ENCODE data around the gene ABHD14A. TPM values are rescaled to one million over a fixed set of nuclear protein-coding genes. Genes with fewer than 3 reads are reported as not detected.
A peak's percentile ranks its signal among the peaks of the same experiment; 100 is the strongest.

ABHD14A gene
- total RNA-seq, 2 donors from 2014 or later = 55.3 to 58.5 TPM

DNA sequence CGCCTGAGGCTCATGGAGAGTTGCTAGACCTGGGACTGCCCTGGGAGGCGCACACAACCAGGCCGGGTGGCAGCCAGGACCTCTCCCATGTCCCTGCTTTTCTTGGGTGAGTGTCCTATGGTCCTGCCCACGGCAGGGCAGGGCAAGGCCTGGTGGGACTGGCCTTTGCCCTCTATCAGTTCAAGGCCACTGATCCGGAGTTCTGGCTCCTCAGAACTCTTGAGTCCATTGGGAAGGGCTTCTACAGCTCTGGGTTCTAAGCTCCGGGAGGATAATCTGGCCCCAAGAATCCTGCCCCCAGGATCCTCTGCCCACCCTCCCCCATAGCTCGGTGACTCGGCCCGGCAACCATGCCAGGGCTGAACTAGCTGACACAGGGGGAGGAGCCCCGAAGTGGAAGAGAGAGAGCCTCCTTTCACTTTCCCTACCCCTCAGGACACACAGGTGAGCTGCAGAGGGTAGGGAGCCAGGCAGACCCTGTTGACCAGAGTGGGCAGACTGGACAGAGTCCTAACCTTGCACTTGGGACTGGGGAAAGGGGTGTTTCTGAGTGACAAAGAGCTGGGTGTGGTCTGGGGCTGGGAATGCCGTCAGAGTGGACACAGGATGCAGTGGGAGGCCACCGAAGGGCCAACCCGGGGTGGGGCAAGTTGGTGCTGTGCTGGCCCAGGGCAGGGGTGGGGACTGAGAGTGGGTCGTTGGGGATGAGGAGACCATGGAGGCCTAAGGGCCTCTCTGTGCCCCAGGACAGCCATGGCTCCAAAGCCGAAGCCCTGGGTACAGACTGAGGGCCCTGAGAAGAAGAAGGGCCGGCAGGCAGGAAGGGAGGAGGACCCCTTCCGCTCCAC is 32.0 kb upstream of the ABHD14A start:
- no peaks in the 10 kb centered on the region for H3K27me3 ChIP-seq (replicated peaks; ENCODE audit: insufficient read depth)
- H3K9me3 ChIP-seq = no peaks in the 10 kb centered on the region
- H3K27ac ChIP-seq = peak overlapping the region; percentile 80 to 87
- H3K4me1 ChIP-seq (replicated peaks) = peaks cover 9% of the 10 kb centered on the region
- peak; percentile 31 for DNase-seq (ENCODE audit: low spot score)
- intact Hi-C loops (cut with DNase I) = loop anchor here (2.0 to 5.0 kb wide), 3 partner anchors 32 to 209 kb away; partner anchors contain the start of genes ABHD14A, ABHD14B, DUSP7 and POC1A
- TF ChIP-seq POLR2A (IDR thresholded peaks at IDR 0.05) (no peak), POLR2AphosphoS5 (IDR thresholded peaks at IDR 0.05) (no peak)
- TF ChIP-seq, protein P1, sequence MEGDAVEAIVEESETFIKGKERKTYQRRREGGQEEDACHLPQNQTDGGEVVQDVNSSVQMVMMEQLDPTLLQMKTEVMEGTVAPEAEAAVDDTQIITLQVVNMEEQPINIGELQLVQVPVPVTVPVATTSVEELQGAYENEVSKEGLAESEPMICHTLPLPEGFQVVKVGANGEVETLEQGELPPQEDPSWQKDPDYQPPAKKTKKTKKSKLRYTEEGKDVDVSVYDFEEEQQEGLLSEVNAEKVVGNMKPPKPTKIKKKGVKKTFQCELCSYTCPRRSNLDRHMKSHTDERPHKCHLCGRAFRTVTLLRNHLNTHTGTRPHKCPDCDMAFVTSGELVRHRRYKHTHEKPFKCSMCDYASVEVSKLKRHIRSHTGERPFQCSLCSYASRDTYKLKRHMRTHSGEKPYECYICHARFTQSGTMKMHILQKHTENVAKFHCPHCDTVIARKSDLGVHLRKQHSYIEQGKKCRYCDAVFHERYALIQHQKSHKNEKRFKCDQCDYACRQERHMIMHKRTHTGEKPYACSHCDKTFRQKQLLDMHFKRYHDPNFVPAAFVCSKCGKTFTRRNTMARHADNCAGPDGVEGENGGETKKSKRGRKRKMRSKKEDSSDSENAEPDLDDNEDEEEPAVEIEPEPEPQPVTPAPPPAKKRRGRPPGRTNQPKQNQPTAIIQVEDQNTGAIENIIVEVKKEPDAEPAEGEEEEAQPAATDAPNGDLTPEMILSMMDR (IDR thresholded peaks at IDR 0.05) = no peak
- H3K36me3 ChIP-seq = peaks cover 0 to 6% of the 10 kb centered on the region in 2 donors
- 33% methylated on average over 15 of the region's 17 CpGs for WGBS
- peak overlapping the region; percentile 29 to 37 for H3K4me3 ChIP-seq

DNA sequence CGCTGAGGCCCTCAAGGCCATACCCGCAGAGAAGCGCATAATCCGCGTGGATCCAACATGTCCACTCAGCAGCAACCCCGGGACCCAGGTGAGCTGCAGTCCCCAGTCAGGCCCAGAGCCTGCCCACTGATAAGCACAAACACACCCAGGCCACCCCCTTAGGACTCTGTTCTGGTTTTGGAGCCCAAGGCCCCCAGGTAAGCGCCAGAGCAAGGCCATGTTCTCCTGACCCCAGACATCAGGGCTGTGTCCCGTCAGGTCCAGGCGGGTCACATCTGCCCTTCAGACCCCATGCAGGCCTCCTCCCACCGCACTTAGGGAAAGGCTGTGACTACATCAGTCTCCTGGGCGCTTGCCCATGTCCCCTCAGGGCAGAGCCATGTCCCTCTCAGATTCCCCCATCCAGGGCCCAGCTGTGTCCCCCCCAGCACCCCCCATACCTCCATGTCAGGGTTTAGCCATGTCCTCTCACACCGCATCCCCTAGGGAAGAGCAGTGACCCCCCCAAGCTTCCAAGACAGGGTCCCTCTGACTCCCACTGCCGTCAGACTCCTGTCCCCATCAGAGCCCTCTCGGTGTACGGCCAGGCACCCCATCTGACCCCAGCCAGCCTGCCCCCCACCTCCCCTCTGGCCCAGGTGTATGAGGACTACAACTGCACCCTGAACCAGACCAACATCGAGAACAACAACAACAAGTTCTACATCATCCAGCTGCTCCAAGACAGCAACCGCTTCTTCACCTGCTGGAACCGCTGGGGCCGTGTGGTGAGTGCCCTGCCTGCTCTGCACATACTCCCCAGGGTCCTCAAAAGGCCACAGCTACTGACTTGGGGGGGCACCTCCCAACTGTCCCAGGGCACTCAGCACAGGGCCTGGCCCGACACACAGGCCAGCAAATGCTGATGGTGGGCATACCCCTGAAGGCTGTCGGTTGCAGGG is 31.1 kb upstream of the ABHD14A start:
- H3K36me3 ChIP-seq = no peaks in the 10 kb centered on the region
- no peaks in the 10 kb centered on the region for H3K27me3 ChIP-seq (replicated peaks; ENCODE audit: insufficient read depth)
- no peaks in the 10 kb centered on the region for H3K9me3 ChIP-seq
- H3K4me3 ChIP-seq = no peak overlapping the region
- intact Hi-C loops (cut with DNase I) = loop anchor here (2.0 to 5.0 kb wide), 3 partner anchors 31 to 209 kb away; partner anchors contain the start of genes ABHD14A, ABHD14B, DUSP7 and POC1A
- no peak for DNase-seq (ENCODE audit: low spot score)
- H3K27ac ChIP-seq = no peak overlapping the region
- peaks cover 9% of the 10 kb centered on the region for H3K4me1 ChIP-seq (replicated peaks)
- WGBS = 91% methylated on average over 18 of the region's 21 CpGs
- TF ChIP-seq, protein P1 (IDR thresholded peaks at IDR 0.05) = no peak
- TF ChIP-seq POLR2AphosphoS5 (IDR thresholded peaks at IDR 0.05) (no peak), POLR2A (IDR thresholded peaks at IDR 0.05) (no peak)

DNA sequence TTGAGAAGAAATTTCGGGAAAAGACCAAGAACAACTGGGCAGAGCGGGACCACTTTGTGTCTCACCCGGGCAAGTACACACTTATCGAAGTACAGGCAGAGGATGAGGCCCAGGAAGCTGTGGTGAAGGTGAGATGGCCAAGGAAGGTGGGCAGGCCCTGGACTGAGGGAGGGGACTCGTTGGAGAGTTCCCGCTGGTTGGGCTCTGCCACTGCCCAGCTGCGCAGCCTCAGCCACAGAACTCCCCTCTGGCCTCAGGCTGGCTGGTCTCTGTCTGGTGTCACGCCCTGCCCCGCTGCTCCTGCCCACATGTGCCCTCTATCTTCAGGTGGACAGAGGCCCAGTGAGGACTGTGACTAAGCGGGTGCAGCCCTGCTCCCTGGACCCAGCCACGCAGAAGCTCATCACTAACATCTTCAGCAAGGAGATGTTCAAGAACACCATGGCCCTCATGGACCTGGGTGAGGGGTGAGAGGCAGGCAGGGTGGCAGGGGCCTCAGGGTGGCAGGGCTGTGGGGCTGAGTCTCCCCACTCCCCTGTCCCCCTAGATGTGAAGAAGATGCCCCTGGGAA is 30.3 kb upstream of the ABHD14A start:
- peaks cover 9% of the 10 kb centered on the region for H3K4me1 ChIP-seq (replicated peaks)
- H3K36me3 ChIP-seq = no peaks in the 10 kb centered on the region
- TF ChIP-seq, protein P1 (IDR thresholded peaks at IDR 0.05) = no peak
- TF ChIP-seq POLR2AphosphoS5 (IDR thresholded peaks at IDR 0.05) (no peak), POLR2A (IDR thresholded peaks at IDR 0.05) (no peak)
- no peak for DNase-seq (ENCODE audit: low spot score)
- intact Hi-C loops (cut with DNase I) = loop anchor here (5.0 kb wide), 2 partner anchors 113 to 208 kb away; partner anchors contain the start of genes DUSP7 and POC1A
- no peaks in the 10 kb centered on the region for H3K27me3 ChIP-seq (replicated peaks; ENCODE audit: insufficient read depth)
- WGBS = 86% methylated on average over 11 of the region's 11 CpGs
- no peak overlapping the region for H3K27ac ChIP-seq
- no peak overlapping the region for H3K4me3 ChIP-seq
- no peaks in the 10 kb centered on the region for H3K9me3 ChIP-seq

DNA sequence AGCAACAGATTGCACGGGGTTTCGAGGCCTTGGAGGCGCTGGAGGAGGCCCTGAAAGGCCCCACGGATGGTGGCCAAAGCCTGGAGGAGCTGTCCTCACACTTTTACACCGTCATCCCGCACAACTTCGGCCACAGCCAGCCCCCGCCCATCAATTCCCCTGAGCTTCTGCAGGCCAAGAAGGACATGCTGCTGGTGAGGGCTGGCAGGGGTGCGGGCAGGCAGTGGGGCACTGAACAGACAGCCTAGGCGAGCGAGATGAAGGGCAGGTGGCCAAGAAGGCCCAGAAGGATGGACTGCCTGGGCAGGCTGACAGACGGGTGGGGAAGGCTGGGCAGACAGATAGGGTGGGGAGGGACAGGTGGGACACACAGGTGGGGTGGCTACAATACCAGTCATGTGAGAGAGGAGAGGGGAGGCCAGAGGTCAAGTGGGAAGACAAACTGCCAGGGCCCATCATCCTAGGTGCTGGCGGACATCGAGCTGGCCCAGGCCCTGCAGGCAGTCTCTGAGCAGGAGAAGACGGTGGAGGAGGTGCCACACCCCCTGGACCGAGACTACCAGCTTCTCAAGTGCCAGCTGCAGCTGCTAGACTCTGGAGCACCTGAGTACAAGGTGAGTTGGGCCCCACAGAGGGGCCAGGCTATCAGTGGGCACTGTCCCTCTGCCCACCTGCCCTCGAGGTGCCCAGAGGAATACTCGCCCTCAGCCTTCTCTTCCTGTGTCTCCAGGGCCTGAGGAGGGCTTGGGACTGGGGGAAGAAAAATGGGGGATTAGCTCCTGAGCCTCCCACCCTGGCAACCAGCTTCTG is 29.6 kb upstream of the ABHD14A start:
- Histone ChIP-seq H3K36me3 (no peaks in the 10 kb centered on the region), H3K27ac (no peak overlapping the region), H3K4me1 (replicated peaks) (peaks cover 9% of the 10 kb centered on the region), H3K27me3 (replicated peaks; ENCODE audit: insufficient read depth) (no peaks in the 10 kb centered on the region), H3K9me3 (no peaks in the 10 kb centered on the region), H3K4me3 (no peak overlapping the region)
- TF ChIP-seq POLR2A (IDR thresholded peaks at IDR 0.05) = no peak
- TF ChIP-seq, protein P1 (IDR thresholded peaks at IDR 0.05) = no peak
- TF ChIP-seq POLR2AphosphoS5 (IDR thresholded peaks at IDR 0.05) = no peak
- no peak for DNase-seq (ENCODE audit: low spot score)
- intact Hi-C loops (cut with DNase I) = no loop called here
- 91% methylated on average over 18 of the region's 18 CpGs for WGBS
